Stimulated activated CD8-positive, alpha-beta memory T cell treated with anti-CD3 and anti-CD28 coated beads, Interleukin-12 subunit alpha, Interleukin-12 subunit beta, amount 100 ng/mL, for 1 hour (primary cell): ENCODE results near the gene ACER3.
"Not testable (repeated sequence)": the region's sequence is repeated elsewhere in the genome, so short reads cannot be mapped to it uniquely, and the experiment has no call there.

Experiments used
- DNase-seq: peaks from one replicate; pipeline ENCODE4 v3.0.0-alpha.2; 2020; ENCODE audit warnings: low read depth

ACER3 gene

DNA sequence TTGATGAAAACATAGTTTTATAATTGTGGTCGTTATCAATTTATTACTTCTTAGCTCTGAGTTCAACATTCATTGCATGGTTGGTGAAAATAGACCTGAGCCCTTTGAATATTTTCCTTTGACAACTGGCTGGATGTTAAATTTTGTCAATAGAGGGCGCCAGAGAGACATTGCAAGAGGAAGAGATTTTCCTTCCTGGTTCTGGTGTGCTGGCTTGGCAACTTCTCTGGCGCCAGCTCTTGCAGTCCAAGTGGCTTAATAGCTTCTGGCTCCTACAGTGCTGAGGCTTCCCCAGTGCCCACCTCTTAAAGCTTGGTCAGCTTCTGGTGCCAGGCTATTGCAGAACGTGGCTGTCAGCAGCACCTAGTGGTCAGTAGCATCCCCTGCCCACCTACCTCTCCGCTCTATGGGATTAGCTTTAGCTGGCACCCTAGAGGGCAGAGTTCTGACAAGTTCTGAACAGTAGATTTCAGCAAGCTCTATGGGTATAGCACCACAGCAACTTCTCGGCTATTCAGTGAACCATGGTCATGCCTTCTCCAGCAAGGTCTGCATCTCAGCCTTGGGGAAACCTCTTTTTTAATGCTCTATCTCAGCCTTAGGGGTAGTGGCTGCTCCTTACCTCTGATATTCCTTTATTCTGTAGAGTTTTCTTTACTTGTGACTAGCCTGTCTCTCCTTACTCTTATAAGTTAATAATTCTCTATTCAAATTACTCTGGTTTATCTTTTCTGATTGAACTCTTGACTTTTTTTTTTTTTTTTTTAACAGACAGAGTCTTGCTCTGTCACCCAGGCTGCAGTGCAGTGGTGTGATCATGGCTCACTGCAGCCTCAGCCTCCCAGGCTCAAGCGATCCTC, 59.4 kb downstream of the ACER3 start:
- DNase-seq, result peak; percentile 28

DNA sequence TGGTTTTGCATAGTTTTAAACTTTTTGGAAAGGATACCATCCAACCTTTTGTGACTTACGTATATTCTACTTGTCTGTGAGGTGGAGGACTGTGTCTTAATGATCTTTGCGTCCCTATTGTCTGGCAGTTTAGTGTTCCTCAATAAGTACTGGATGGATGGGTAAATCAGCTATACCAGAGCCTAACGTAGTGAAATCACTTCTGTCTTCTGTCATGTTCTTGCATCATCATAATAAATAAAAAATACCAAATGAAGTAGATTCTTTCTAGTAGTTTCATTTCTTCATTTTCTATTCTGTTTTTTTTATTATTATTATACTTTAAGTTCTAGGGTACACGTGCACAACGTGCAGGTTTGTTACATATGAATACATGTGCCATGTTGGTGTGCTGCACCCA, 66.4 kb downstream of the ACER3 start:
- DNase-seq, result no peak

DNA sequence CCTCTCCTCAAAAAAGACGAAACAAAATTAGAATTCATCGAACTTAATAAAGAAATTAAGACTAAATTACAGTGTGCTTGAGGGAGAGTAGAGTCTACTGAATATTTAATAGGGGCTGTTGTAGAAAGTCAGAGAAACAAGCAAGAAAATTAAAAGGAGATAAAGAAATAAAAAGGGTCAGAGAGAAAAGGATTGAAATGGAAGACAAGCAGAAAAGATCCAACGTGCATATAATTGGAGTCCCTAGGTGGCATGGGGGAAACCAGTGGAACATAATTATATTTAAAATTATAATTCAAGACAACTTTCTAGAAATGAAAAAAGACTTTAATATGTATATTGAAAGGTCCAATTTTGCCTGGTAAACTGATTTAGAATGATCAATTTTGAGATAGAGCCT, 74.3 kb downstream of the ACER3 start:
- no peak for DNase-seq

DNA sequence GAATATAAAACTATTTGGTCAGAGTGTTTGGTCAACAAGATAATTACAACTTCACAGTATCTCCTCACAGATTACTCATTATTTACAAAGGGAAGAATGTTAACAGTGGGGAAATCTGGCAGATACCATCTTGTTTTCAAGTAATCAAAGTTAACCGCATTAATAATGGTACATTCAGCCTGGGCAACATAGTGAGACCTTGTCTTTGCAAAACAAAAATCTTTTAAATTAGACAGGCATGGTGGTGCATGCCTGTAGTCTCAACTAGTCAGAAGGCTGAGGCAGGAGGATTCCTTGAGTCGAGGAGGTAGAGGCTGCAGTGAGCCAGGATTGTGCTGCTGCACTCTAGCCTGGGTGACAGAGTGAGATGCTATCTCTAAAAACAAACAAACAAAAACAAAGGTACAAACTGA, 78.5 kb downstream of the ACER3 start:
- DNase-seq, result no peak

GRCh38 chr11:76944225-76944624, 83.5 kb downstream of the ACER3 start:
- no peak for DNase-seq

GRCh38 chr11:76946223-76946622, 85.5 kb downstream of the ACER3 start:
- no peak for DNase-seq

- DNase-seq, result no peak
These were observed 86.5 kb downstream of the ACER3 start for GRCh38 chr11:76947190-76947589.

DNA sequence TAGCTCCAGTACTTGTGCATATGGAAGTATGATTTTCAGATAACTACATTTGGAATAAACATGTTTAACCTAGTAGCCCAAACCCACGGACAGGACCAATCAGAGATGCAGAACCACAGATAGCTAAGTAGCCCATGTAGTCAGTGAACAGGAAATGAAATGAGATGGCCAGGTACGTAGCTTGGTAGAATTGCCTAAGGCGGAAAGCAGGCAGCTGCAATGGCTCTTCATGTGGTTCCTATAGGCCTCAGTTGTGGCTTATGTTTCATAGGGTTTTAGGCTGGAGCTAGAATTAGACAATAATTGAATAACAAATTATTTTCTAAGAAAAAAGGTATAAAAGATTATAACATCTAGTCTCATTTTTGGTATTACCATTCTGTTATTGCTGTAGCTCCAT, 87.1 kb downstream of the ACER3 start:
- no peak for DNase-seq

DNA sequence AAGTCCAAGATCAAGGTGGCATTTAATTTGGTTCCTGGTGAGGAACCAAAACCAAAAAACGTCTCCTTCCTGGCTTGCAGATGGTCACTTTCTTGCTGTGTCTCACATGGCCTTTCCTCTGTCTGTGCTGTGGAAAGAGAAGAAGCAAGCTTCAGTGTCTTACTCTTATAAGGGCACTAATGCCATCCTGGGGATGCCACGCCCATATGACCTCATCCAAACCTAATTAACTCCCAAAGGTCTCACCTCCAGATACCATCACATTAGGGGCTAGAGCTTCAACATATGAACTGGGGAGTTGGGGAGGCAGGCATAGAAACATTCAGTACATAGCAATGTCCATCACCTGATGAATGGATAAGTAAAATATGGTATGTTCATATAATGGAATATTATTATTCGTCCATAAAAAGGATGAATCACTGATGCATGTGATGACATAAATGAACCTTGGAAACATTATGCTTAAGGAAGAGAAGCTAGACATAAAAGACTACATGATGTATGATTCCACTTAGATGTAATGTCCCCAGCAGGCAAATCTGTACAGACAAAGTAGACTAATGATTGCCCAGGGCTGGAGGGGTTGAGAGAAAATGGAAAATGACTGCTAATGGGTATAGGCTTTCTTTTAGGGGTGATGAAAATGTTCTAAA, 94.9 kb downstream of the ACER3 start:
- DNase-seq, result no peak

- DNase-seq, result no peak
These were observed 102.1 kb downstream of the ACER3 start for GRCh38 chr11:76962583-76963416.

DNA sequence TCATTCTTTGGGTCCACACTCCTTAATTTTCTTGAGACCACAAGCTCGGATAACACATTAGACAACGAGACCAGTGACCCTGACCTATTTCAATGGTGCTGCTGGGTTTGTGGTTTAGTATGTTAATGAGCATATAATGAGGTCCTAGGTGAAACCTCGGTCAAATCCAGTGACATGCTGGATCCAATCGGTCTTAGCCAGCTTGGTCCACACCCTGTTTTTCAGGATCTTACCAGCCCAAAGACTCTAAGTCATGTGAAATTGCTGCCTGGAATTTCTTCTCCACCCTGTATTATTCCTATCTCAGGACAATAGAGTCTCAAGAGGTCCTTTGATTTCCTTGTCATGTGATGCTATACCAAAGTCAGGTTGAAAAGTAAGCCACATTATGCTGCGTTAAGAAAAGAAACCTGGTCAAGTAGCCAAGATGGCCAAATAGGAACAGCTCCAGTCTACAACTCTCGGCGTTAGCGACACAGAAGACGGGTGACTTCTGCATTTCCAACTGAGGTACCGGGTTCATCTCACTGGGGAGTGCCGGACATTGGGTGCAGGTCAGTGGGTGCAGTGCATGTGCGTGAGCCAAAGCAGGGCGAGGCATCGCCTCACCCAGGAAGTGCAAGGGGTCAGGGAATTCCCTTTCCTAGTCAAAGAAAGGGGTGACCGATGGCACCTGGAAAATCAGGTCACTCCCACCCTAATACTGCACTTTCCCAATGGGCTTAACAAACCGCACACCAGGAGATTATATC, 102.9 kb downstream of the ACER3 start:
- not testable (repeated sequence) for DNase-seq

DNA sequence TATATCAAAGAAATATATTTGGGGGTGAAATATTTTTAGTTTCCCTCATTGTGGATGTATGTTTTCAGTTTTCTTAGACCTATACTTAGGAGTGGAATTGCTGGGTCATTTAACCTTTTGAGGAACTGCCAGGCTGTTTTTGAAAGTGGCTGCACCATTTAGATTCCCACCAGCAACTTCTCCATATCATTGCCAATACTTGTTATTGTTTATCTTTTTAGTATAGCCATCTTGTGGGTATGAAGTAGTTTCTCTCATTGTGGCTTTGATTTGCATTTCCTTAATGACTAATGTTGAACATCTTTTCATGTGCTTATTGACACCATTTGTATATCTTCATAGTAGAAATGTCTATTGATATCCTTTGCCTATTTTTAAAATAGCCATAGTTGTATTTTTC, 111.3 kb downstream of the ACER3 start:
- no peak for DNase-seq

- no peak for DNase-seq
These were observed 113.6 kb downstream of the ACER3 start for GRCh38 chr11:76974179-76974891.

- no peak for DNase-seq
These were observed 114.8 kb downstream of the ACER3 start for GRCh38 chr11:76975513-76975912.

DNA sequence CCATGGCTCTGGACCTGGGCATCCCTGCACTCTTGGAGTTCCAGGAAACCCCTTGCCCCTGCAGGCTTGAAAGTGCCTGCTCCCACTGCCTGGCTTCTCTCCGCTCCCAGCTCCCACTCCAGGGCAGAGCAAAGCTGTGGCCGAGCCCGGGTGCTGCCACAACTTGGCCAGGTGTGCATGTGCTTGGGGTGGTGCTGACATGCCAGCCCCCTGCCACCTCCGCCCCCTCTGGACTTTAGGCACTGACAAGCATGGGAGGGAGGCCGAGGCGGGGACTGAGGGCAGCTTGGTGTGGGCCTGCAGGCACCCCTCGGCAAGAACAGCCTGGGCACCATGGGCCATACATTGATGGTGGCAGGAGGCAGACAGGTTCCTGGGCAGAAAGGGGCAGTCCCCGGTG, 117.1 kb downstream of the ACER3 start:
- DNase-seq, result no peak

DNA sequence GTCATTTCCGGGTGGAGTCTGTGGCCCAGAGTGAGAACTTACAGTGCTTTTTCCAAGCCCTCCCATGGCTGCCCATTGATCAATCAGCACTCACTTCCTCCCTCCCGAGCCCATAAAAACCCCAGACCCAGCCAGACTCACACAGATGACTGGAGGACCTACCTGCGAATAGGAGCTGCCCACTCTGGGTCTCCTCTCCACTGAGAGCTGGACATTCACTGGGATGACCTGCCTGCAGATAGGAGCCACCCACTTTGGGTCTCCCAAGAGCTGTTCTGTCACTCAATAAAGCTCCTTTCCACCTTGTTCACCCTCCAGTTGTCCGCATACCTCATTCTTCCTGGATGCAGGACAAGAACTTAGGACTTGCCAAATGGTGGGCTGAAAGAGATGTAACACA, 117.5 kb downstream of the ACER3 start:
- DNase-seq, result no peak

DNA sequence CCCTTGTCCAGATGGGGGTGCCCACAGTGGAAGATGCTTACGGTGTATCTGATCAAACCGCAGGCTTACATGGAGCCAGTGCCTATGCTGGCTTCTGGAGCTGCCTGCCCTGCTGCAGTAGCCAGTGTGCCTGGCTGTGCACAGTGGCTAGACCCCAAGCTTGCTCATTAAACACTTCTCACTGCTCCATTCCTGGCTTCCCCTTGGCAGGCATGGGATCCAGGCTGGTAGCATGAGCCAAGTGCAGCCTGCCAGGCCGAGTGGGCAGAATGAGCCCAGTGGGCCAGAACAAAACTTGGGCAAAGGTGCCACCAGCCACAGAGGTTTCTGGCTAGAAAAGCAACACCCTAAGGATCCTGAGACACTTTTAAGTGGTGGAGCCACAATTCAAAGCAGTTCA, 118.1 kb downstream of the ACER3 start:
- DNase-seq, result no peak

- no peak for DNase-seq
These were observed 119.5 kb downstream of the ACER3 start for GRCh38 chr11:76980196-76980595.

DNA sequence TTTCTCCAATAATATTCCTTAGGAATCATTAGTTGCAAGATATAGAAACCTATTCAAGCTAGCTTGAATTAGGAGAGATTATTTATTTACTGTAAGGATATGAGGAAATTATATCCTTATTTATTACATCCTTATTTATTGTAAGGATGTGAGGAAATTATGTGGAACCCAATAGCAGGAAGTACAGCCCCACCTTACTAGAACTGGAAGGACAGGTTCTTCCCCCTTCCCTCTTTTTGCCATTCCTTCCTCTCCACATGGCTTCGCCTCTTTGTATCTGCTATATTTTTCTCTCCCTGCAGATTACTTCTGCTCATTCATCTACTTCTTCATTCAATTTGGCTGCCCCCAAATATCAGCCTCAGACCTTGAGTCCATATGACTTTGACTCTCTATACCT, 124.0 kb downstream of the ACER3 start:
- DNase-seq, result no peak

DNA sequence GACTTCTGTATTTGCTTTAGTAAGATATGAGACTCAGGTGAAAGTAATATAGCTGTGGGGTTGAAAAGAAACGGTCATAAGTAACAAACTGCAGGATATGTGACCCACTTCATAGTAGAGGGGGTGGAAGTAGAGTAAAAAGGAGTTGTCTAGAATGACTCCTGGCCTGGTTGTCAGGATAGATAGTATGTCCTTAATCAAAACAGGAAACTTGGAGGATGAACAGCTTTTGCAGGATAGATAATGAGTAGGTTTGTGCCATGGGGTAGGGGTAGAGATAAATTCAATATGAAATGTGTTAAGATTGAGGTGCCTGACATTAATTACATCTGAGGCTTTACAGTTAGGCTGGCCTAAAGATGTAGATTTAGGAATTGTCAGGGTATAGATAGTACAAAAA, 126.5 kb downstream of the ACER3 start:
- DNase-seq, result no peak

DNA sequence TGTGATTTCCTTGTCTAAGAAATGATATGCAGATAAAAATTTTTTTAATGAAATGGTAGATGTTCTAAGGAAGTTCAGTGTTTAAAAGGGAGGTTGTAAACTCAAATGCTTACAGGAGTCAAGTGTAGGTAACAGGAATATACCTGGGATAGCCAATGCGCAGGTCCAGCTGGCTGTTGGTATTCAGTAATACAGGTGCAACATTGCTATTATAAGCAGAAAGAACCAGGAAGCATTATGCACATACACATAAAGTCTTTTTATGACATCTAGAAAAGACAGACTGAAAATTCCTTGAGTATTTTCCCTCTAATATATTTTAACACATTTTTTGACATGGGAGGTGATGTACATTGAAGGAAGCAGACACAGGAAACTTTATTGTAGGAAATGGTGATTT, 129.9 kb downstream of the ACER3 start:
- no peak for DNase-seq
